ENCODE measurements around the gene TPSAB1.
"Not testable (repeated sequence)": the region's sequence is repeated elsewhere in the genome, so short reads cannot be mapped to it uniquely, and the experiment has no call there.

Gene TPSAB1

GRCh38 chr16:1240436-1240835 lies at the start of gene TPSAB1:
TPSAB1 (plus strand) TSS chr16:1240705; CDS start chr16:1240939, 234 bp downstream.
- not testable (repeated sequence) for DNase-seq

- DNase-seq, result not testable (repeated sequence)
These were observed 49.7 kb upstream of the TPSAB1 start for GRCh38 chr16:1190789-1191188.

GRCh38 chr16:1192384-1193073 lies 48.0 kb upstream of the TPSAB1 start:
- no peak for DNase-seq

GRCh38 chr16:1193143-1193824 lies 47.2 kb upstream of the TPSAB1 start:
- DNase-seq, result no peak

GRCh38 chr16:1193825-1194581 lies 46.5 kb upstream of the TPSAB1 start:
- DNase-seq, result no peak

- no peak for DNase-seq
These were observed 45.7 kb upstream of the TPSAB1 start for GRCh38 chr16:1194665-1195392.

- no peak for DNase-seq
These were observed 45.2 kb upstream of the TPSAB1 start for GRCh38 chr16:1195393-1195666.

- DNase-seq, result no peak
These were observed 44.0 kb upstream of the TPSAB1 start for GRCh38 chr16:1196494-1196893.

GRCh38 chr16:1197237-1197866 lies 43.2 kb upstream of the TPSAB1 start:
- no peak for DNase-seq

- no peak for DNase-seq
These were observed 42.3 kb upstream of the TPSAB1 start for GRCh38 chr16:1198194-1198593.

GRCh38 chr16:1198671-1199346 lies 41.7 kb upstream of the TPSAB1 start:
- not testable (repeated sequence) for DNase-seq

GRCh38 chr16:1199347-1200013 lies 41.0 kb upstream of the TPSAB1 start:
- no peak for DNase-seq

- DNase-seq, result no peak
These were observed 40.4 kb upstream of the TPSAB1 start for GRCh38 chr16:1200014-1200627.

GRCh38 chr16:1201444-1201843 lies 39.1 kb upstream of the TPSAB1 start:
- no peak for DNase-seq

- DNase-seq, result no peak
These were observed 38.2 kb upstream of the TPSAB1 start for GRCh38 chr16:1202274-1202673.

- no peak for DNase-seq
These were observed 35.6 kb upstream of the TPSAB1 start for GRCh38 chr16:1204933-1205332.

GRCh38 chr16:1206326-1206725 lies 34.2 kb upstream of the TPSAB1 start:
- DNase-seq, result no peak

GRCh38 chr16:1206786-1207185 lies 33.7 kb upstream of the TPSAB1 start:
- no peak for DNase-seq

- no peak for DNase-seq
These were observed 32.2 kb upstream of the TPSAB1 start for GRCh38 chr16:1208239-1208830.

GRCh38 chr16:1209081-1209480 lies 31.4 kb upstream of the TPSAB1 start:
- DNase-seq, result no peak

- no peak for DNase-seq
These were observed 30.0 kb upstream of the TPSAB1 start for GRCh38 chr16:1210461-1210860.

All from CD4-positive, alpha-beta T cell treated with Interleukin-15 for 1 hour (primary cell).